Measurements from ENCODE around the gene PLXNB3.

PLXNB3 gene

DNA sequence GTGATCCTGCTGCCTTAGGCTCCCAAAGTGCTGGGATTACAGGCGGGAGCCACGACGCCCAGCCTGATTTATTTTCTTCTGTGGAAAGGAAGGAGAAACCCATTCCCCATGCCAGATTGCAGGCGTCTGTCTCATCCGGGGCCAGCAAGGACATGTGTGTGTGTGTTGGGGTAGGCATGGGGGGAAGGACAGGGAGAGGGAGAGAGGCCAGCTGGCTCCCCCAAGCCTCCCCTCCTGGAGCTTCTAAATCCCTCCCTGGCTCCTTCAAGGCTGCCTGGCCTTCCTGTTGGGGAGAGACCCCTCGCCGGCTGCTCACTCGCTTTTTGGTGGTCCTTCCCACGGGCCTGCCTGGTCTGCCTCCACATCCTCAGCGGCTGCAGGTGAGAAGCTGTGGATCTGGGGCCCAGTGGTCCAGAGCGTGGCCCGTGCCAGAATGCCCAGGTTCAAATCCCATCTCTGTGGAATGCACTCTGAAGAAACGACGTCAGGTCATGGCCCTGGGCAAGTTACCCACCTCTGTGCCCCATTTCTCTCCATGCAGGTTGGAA lies 1.3 kb upstream of the PLXNB3 start:
- DNase-seq, result no peak

DNA sequence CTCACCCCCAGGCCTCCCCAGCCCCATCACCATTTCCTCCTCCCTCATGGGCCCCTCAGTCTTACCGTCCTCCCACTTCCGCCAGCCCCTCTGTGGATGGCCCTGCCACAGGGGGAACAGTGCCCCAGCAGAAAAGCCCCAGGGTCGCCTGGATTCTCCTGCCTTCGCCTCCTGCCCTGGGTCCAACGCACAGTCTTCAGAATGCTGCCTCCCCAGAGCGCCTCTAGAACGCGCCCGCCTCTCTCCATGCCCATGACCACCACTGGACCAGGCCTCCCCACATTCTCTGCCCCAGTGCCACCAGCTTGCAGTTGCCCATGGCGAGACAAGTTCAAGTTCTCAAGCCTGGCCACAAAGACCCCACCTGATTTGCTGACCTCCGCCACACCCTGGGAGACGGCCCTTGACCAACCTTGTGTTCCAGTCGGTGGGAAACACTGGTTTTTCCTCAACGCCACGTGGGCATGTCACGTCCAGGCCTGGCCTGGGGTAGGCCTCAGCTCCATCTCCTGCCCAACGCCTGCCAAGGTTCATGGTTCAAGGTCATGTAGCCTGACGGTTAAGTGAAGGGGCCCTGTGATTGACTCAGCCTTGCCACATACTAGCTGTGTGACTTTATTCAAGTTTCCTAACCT lies 634 bp upstream of the PLXNB3 start:
- no peak for DNase-seq

DNA sequence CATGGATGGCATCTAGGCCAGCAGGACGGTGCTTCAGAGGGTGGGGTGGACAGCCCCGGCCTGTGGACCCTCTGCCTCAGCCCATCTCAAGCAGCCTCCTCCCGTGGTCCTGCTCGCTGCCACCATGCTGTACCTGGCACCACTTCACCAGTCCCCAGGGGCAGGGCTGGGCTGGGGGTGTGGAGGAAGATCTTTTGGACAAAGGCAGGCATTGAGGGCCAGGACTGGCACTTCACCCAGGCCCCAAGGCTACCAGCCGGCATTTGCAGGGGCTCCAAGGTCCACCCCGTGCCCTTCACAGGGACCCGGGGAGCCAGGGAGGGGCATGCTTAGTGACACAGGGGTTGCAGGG lies 713 bp downstream of the PLXNB3 start:
- DNase-seq, result no peak

DNA sequence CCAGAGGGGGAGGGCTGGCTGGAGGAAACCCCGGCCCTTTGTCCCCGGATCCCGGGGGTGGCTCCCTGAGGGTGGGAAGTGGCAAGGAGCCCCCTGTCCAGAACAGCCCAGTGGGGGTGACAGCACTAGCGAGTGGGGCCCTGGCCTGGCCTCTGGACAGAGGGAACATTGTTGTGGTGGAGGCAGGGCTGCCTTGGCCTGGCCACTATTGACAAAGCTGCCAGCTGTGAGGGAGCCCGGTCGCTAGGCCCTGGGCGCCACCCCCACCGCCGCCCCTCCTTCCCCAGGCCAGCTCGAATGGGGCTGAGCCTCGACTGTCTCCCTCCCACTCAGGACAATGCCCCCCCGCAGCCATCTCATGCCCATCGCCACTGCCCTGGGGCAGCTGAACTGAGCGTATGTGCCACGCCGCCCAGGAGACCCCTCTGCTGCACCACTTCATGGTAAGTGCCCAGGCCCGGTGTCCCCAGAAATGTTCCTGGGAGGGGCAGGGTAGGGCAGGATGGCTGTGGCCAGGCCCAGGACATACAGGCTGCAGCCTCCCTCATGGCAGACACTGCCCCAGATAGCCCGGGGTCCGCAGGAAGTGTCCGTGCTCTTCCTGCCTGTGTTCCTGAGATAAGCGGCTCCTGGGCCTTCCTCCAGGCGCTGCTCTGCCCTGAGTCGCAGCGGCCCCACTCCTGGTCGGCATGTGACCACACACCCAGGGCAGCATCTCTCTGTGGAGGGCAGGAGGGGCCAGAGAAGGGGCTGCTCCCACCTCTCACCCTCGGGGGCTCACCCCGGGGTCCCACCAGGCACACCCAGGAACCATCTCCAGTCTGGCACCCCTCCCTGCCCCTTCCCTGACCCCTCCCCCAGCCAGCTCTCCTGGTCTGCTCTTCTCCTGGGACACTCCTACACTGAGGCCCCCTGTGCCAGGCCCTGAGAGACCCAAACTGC lies 1.4 kb downstream of the PLXNB3 start:
- no peak for DNase-seq

DNA sequence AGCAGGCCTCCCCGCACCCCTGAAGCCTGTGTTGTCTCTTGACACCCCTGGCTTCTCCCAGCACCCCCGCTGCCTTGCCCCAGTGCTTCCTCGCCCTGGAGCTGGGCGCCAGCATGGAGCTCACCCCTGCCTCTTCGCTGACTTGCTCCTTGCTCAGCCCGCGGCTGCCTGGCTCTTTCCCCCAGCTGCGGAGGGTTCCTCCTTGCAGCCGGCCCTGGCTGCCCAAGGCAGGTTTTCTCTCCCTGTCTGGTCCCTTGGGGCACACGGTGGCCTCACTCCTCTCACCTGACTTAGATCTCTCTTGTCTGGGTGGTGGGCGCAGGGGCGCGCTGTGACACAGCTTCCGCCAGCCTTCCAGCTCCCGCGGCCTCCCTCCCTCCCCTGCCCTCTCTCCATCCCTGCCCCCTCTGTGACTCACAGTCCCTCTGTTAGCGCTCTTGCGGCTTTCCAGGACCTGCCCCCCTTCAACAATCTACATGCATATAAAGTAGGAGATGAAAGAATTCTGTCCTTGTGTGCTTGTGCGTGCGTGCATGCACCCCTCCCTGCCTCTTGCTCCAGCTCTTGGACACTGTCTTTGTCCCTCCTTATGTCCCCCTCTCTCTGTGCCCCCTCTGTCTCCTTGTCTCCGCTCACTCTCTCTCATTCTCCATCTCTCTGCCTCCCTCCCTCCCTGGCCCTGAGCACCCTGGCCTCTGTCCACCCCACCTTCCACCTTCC lies 2.2 kb downstream of the PLXNB3 start:
- no peak for DNase-seq

DNA sequence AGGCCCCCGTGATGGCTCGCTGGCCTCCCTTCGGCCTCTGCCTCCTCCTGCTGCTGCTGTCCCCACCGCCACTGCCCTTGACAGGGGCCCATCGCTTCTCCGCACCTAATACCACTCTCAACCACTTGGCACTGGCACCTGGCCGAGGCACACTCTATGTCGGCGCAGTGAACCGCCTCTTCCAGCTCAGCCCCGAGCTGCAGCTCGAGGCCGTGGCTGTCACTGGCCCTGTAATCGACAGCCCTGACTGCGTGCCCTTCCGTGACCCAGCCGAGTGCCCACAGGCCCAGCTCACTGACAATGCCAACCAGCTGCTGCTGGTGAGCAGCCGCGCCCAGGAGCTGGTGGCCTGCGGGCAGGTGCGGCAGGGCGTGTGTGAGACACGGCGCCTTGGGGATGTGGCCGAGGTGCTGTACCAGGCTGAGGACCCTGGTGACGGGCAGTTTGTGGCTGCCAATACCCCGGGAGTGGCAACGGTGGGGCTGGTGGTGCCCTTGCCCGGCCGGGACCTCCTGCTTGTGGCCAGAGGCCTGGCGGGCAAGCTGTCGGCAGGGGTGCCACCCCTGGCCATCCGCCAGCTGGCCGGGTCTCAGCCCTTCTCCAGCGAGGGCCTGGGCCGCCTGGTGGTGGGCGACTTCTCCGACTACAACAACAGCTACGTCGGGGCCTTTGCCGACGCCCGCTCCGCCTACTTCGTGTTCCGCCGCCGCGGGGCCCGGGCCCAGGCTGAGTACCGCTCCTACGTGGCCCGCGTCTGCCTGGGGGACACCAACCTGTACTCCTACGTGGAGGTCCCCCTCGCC lies 3.0 kb downstream of the PLXNB3 start:
- DNase-seq, result no peak

DNA sequence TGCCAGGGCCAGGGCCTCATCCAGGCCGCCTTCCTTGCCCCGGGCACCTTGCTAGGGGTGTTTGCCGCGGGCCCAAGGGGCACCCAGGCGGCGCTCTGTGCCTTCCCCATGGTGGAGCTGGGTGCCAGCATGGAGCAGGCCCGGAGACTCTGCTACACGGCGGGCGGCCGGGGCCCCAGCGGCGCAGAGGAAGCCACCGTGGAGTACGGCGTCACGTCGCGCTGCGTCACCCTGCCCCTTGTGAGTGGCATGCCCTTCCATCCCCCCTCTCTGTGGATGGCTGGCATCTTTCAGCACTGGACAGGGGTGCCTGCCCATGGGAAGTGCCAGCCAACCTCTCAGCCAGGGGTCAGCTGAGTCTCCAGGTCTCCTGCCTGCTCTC lies 3.6 kb downstream of the PLXNB3 start:
- DNase-seq, result no peak

DNA sequence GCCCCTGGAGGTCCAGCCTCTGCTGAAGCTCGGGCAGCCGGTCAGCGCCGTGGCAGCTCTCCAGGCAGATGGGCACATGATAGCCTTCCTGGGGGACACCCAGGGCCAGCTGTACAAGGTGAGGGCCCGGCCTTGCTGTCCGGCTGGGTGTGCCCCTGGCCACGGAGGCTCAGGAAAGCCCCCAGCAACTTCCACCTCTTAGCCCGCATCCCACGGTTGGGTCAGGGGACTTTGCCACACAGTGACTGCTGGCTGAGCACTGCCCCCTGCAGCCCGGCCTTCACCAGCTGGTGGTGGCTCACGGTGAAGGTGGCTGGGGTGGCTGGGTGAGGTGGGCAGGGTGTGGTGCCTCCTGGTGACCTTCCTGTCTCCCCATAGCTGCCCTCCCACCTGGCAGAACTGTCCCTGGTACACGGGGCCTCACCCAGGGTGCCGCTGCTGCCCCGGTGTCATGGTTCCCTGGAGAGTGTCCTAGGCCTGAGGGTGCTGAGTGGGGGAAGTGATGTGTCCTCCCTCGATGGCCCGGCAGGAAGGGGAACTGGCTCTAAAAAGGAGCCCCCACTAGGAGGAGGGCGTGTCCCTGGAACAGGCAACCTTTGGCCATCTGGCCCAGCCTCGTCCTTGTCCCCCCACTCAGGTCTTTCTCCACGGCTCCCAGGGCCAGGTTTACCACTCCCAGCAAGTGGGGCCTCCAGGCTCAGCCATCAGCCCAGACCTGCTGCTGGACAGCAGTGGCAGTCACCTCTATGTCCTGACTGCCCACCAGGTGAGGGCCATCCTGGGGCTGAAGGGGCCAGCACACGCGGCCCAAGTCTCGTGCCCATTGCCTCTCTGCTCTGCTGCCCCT lies 4.5 kb downstream of the PLXNB3 start:
- no peak for DNase-seq

DNA sequence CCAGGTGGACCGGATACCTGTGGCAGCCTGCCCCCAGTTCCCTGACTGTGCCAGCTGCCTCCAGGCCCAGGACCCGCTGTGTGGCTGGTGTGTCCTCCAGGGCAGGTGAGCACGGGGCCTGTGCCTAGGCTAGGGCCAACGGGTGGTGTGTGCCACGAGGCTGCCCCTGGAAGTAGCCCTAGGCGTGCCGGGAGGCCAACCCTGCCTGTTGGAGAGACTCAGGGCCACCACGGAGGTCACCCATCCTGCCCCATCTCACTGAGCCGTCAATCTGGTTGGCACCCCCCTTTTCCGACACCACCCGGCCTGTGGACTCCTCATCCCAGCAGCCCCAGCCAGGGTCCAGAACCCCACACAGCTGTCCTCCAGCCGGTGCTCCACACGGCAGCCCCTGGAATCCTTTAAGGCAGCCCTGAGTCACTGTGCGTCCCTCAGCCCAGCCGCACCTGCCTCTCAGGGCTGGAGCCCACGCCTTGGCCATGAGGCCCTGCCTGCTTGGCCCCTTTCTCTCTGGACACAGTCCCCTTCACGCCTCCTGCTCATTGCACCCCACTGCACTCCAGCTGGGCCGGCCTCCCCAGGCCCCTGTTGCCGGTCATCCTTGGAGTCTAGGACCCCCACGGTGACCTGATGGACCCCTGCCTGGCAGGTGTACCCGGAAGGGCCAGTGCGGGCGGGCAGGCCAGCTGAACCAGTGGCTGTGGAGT lies 5.3 kb downstream of the PLXNB3 start:
- no peak for DNase-seq

DNA sequence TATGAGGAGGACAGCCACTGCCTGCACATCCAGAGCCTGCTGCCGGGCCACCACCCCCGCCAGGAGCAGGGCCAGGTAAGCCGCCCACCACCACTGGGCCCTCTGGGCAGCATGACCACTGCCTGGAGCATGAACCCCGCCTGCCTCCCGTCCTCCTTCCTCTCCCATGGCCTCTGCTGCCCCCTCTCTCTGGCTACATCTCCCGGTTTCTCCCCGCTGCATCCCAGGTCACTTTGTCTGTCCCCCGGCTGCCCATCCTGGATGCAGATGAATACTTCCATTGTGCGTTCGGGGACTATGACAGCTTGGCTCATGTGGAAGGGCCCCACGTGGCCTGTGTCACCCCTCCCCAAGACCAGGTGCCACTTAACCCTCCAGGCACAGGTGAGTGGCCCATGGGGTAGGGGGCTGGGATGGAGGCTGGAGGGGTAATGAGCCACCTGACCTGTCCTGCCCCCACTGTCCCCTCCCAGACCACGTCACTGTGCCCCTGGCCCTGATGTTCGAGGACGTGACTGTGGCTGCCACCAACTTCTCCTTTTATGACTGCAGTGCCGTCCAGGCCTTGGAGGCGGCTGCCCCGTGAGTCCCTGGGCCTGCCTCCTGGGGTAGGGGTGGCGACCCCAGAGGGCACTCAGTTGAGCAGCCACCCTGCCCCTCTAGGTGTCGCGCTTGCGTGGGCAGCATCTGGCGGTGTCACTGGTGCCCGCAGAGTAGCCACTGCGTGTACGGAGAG lies 6.0 kb downstream of the PLXNB3 start:
- DNase-seq, result no peak

DNA sequence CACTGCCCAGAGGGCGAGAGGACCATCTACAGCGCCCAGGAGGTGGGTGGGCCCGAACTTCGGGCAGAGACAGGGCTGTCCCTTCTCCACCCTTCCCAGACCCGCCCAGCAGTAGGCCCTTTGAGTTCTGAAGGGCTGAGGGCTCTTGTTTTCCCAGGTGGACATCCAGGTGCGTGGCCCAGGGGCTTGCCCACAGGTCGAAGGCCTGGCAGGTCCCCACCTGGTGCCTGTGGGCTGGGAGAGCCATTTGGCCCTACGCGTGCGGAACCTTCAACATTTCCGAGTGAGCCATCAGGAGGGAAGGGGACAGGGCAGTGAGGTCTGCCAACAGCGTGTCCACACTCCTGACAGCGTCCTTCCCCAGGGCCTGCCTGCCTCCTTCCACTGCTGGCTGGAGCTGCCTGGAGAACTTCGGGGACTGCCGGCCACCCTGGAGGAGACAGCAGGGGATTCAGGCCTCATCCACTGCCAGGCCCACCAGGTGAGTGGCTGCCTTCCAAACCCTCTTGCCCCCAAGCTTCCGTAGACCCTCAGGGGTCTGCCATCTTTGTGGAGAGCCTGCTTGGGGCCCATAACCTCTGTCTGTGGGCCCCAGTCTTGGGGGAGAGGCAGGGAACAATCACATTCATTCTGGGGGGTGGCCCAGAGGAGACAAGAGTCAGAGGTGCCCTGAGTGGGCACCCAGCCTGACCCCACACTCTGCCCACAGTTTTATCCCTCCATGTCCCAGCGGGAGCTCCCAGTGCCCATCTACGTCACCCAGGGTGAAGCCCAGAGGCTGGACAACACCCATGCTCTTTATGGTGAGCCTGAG lies 6.8 kb downstream of the PLXNB3 start:
- DNase-seq, result no peak

DNA sequence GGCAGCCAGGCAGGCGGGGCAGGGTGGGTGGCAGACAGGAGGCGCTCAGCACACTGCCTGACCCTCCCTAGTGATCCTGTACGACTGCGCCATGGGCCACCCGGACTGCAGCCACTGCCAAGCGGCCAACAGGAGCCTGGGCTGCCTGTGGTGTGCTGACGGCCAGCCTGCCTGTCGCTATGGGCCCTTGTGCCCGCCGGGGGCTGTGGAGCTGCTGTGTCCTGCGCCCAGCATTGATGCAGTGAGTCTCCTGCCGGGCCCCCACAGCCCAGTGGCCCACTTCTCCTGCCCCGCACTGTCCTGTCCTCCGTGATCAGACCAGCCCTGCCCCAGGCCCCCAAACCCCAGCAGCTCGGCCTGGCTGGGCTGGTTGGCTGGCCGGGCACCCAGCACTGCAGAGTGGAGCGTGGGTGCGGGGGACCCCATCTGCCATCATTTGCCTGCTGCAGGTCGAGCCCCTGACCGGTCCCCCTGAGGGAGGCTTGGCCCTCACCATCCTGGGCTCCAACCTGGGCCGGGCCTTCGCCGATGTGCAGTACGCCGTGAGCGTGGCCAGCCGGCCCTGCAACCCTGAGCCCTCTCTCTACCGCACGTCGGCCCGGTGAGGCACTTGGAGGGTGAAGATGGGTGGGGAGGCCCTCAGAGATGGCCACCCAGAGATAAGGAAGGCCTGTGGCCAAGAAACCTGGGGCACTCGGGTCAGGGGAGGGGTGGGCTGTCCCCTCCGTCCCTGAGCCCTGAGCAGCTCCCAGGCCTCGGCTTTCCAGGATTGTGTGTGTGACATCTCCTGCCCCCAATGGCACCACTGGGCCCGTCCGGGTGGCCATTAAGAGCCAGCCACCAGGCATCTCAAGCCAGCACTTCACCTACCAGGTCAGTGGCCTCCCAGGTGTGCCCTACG lies 7.6 kb downstream of the PLXNB3 start:
- no peak for DNase-seq

DNA sequence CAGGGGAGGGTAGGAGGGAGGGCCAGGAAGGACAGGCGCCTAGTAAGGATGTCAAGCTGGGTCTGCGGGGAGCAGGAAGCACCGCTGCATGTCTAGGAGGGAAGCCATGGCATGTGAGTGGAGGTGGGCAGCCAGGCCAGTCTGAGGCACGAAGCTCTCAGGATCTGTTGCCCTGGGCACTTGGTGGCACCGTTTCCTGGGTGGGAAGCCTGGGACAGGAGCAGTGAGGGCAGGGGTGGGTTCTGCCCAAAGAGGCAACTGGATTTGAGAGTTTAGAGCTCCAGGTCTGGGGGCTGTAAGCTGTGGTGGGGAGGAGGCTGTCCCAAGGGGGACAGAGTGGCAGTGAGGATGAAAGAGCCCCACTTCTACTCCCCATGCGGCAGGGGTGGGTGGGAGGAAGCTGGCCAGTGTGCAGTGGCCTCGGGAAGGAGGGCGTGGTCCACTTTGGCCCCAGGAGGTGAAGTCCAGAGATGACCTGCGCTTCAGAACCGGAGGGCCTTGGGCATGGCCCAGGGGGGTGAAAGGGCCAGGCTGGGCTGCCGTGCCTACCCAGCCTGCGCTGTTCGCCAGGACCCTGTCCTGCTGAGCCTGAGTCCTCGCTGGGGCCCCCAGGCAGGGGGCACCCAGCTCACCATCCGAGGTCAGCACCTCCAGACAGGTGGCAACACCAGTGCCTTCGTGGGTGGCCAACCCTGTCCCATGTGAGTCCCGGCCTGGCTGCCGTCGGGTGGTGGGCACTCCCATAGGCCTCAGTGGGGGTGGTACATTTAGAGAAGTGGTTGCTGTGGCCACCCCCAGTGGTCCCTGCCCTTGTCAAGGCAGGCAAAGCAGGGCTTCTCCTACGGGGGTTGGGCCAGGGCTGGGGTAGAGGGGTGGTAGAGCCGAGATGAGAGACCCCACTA lies 8.5 kb downstream of the PLXNB3 start:
- no peak for DNase-seq

DNA sequence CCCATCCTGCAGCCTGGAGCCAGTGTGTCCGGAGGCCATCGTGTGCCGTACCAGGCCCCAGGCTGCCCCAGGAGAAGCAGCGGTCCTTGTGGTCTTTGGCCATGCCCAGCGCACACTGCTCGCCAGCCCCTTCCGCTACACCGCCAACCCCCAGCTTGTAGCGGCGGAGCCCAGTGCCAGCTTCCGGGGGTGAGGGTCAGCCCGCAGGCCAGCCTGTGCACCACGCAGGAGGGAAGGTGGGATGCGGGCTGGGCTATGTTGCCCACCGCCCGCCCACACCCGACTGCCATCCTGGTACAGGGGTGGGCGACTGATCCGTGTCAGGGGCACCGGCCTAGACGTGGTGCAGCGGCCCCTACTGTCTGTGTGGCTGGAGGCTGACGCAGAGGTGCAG lies 9.2 kb downstream of the PLXNB3 start:
- no peak for DNase-seq

DNA sequence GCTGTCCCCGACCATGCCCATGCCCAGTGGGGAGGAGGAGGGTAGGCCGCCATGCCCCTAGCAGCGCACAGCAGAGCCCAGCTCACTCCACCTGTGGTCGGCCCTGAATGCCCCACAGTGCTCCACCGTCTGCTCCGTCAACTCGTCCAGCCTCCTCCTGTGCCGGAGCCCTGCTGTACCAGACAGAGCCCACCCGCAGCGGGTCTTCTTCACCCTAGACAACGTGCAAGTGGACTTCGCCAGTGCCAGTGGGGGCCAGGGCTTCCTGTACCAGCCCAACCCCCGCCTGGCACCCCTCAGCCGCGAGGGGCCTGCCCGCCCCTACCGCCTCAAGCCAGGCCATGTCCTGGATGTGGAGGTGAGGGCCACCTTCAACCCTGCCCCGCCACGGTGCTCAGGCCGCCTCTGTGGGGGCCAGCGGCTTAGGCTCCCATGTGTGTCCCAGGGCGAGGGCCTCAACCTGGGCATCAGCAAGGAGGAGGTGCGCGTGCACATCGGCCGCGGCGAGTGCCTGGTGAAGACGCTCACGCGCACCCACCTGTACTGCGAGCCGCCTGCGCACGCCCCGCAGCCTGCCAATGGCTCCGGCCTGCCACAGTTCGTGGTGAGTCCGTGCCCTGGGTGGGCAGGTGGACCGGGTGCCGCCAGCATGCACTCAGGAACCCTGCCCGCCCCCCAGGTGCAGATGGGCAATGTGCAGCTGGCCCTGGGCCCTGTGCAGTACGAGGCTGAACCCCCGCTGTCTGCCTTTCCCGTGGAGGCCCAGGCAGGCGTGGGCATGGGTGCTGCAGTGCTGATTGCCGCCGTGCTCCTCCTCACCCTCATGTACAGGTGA lies 9.9 kb downstream of the PLXNB3 start:
- no peak for DNase-seq

DNA sequence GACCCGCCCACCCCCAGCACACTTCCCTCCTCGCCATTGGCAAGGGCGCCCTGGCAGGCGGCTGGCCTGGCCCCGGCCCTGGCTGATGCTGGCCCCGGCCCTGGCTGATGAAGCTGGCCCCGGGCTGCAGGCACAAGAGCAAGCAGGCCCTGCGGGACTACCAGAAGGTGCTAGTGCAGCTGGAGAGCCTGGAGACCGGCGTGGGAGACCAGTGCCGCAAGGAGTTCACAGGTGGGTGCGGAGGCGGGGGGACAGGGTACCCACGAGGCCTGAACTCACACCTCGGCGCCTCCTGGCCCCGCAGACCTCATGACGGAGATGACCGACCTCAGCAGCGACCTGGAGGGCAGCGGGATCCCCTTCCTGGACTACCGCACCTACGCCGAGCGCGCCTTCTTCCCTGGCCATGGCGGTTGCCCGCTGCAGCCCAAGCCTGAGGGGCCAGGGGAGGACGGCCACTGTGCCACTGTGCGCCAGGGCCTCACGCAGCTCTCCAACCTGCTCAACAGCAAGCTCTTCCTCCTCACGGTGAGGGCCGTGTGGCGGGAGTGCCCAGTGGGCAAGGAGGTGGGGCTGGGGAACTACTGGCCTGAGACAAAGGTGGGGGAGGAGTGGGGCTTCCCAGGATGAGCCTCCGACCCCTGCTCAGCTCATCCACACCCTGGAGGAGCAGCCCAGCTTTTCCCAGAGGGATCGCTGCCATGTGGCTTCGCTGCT lies 10.7 kb downstream of the PLXNB3 start:
- no peak for DNase-seq

All from NCI-H1417 treated with DMSO at 0.1 percent for 48 hours (cell line).